ENCODE data around the gene EIF2S1. TPM values are rescaled to one million over a fixed set of nuclear protein-coding genes. Genes with fewer than 3 reads are reported as not detected.

The EIF2S1 gene
- total and polyA plus RNA-seq, 2 experiments from 2014 or later = 121 to 170 TPM

- no peaks in the 10 kb centered on the region for H4K20me1 ChIP-seq (replicated peaks; ENCODE audit: insufficient read depth)
- H3K4me3 Mint-ChIP-seq = no peak overlapping the region
- DNase-seq (ENCODE audit: low spot score) = no peak
- no peaks in the 10 kb centered on the region for H3K36me3 Mint-ChIP-seq (ENCODE audit: low read depth)
- no peak for ATAC-seq
- no peaks in the 10 kb centered on the region for H3K4me1 ChIP-seq (ENCODE audit: insufficient read depth)
- H3K4me2 ChIP-seq = no peak overlapping the region
- no peak for TF ChIP-seq NANOG (IDR thresholded peaks at IDR 0.05; ENCODE audit: borderline replicate concordance)
- no peak for TF ChIP-seq JUNB (IDR thresholded peaks at IDR 0.05; ENCODE audit: unreplicated experiment)
- H2AFZ ChIP-seq = no peak overlapping the region
- no peaks in the 10 kb centered on the region for H3F3A ChIP-seq (replicated peaks; ENCODE audit: low read depth)
- no peak overlapping the region for H3K27ac Mint-ChIP-seq
- H3K27me3 ChIP-seq (ENCODE audit: insufficient read depth) = no peaks in the 10 kb centered on the region
- H3K27me3 Mint-ChIP-seq (ENCODE audit: insufficient read depth, low read depth, poor library complexity) = peaks cover 14% of the 10 kb centered on the region
- H3K36me3 ChIP-seq (ENCODE audit: insufficient read depth) = no peaks in the 10 kb centered on the region
- no peaks in the 10 kb centered on the region for H3K9me3 Mint-ChIP-seq
- H3K9me2 ChIP-seq (ENCODE audit: insufficient read depth) = no peaks in the 10 kb centered on the region
- no peak overlapping the region for H3K4me3 ChIP-seq
- H3K79me2 ChIP-seq (replicated peaks; ENCODE audit: insufficient read depth) = no peaks in the 10 kb centered on the region
- no peaks in the 10 kb centered on the region; the same call in 1 of the 3 replicates for H3K4me1 Mint-ChIP-seq
- H3K27ac ChIP-seq (ENCODE audit: low read depth) = no peak overlapping the region
Measured at GRCh38 chr14:67391268-67391667, 31.1 kb downstream of the EIF2S1 start.

- Mint-ChIP-seq H3K4me3 (no peak overlapping the region), H3K36me3 (ENCODE audit: low read depth) (no peaks in the 10 kb centered on the region), H3K9me3 (no peaks in the 10 kb centered on the region), H3K4me1 (peaks cover 4% of the 10 kb centered on the region), H3K27ac (no peak overlapping the region), H3K27me3 (ENCODE audit: insufficient read depth, low read depth, poor library complexity) (peaks cover 14% of the 10 kb centered on the region)
- Histone ChIP-seq H3K27ac (ENCODE audit: low read depth) (no peak overlapping the region), H3K4me3 (no peak overlapping the region), H3F3A (replicated peaks; ENCODE audit: low read depth) (no peaks in the 10 kb centered on the region), H3K4me2 (no peak overlapping the region), H3K9me2 (ENCODE audit: insufficient read depth) (no peaks in the 10 kb centered on the region), H3K36me3 (ENCODE audit: insufficient read depth) (no peaks in the 10 kb centered on the region), H2AFZ (no peak overlapping the region), H3K4me1 (ENCODE audit: insufficient read depth) (no peaks in the 10 kb centered on the region), H4K20me1 (replicated peaks; ENCODE audit: insufficient read depth) (no peaks in the 10 kb centered on the region), H3K27me3 (ENCODE audit: insufficient read depth) (no peaks in the 10 kb centered on the region), H3K79me2 (replicated peaks; ENCODE audit: insufficient read depth) (no peaks in the 10 kb centered on the region)
- ATAC-seq (no peak), DNase-seq (ENCODE audit: low spot score) (no peak)
- no peak for TF ChIP-seq NANOG (IDR thresholded peaks at IDR 0.05; ENCODE audit: borderline replicate concordance)
Measured at GRCh38 chr14:67392123-67392522, 32.0 kb downstream of the EIF2S1 start.

- Histone ChIP-seq H2AFZ (no peak overlapping the region), H3K27me3 (ENCODE audit: insufficient read depth) (no peaks in the 10 kb centered on the region), H3K36me3 (ENCODE audit: insufficient read depth) (no peaks in the 10 kb centered on the region), H3K4me1 (ENCODE audit: insufficient read depth) (no peaks in the 10 kb centered on the region), H3K9me2 (ENCODE audit: insufficient read depth) (no peaks in the 10 kb centered on the region), H4K20me1 (replicated peaks; ENCODE audit: insufficient read depth) (no peaks in the 10 kb centered on the region), H3K4me2 (no peak overlapping the region), H3K27ac (ENCODE audit: low read depth) (no peak overlapping the region), H3K4me3 (no peak overlapping the region), H3F3A (replicated peaks; ENCODE audit: low read depth) (no peaks in the 10 kb centered on the region), H3K79me2 (replicated peaks; ENCODE audit: insufficient read depth) (no peaks in the 10 kb centered on the region)
- no peak for DNase-seq (ENCODE audit: low spot score)
- H3K27me3 Mint-ChIP-seq (ENCODE audit: insufficient read depth, low read depth, poor library complexity) = peaks cover 14% of the 10 kb centered on the region
- H3K9me3 Mint-ChIP-seq = no peaks in the 10 kb centered on the region
- no peak overlapping the region for H3K27ac Mint-ChIP-seq
- H3K4me1 Mint-ChIP-seq = peaks cover 4% of the 10 kb centered on the region
- H3K36me3 Mint-ChIP-seq (ENCODE audit: low read depth) = no peaks in the 10 kb centered on the region
- ATAC-seq = no peak
- no peak overlapping the region for H3K4me3 Mint-ChIP-seq
- TF ChIP-seq NANOG (IDR thresholded peaks at IDR 0.05; ENCODE audit: borderline replicate concordance) (no peak), EZH2phosphoT487 (IDR thresholded peaks at IDR 0.05; ENCODE audit: unreplicated experiment) (no peak), REST (IDR thresholded peaks at IDR 0.05; ENCODE audit: unreplicated experiment) (no peak), JUNB (IDR thresholded peaks at IDR 0.05; ENCODE audit: unreplicated experiment) (no peak), CREB1 (CRISPR knock-in tag; IDR thresholded peaks at IDR 0.05; ENCODE audit: low read depth) (no peak), EZH2 (IDR thresholded peaks at IDR 0.05; ENCODE audit: low read depth, unreplicated experiment) (no peak), ZNF462 (CRISPR knock-in tag; IDR thresholded peaks at IDR 0.05) (no peak)
Measured at GRCh38 chr14:67392800-67393199, 32.7 kb downstream of the EIF2S1 start.

All from GM23338 (cell line).